ENCODE results near the gene KLB. TPM values are rescaled to one million over a fixed set of nuclear protein-coding genes. Genes with fewer than 3 reads are reported as not detected.
"Not testable (repeated sequence)": the region's sequence is repeated elsewhere in the genome, so short reads cannot be mapped to it uniquely, and the experiment has no call there.

Gene KLB
- polyA plus RNA-seq, 3 donors: not detected

GRCh38 chr4:39367166-39367565, 39.6 kb upstream of the KLB start:
- peaks cover 12 to 17% of the 10 kb centered on the region in 2 donors for H3K4me1 ChIP-seq (ENCODE audit: control insufficient read depth in 1 of 2, insufficient read depth in 2 of 2, low read length in 2 of 2)
- H3K27me3 ChIP-seq (ENCODE audit: control insufficient read depth in 2 of 2, insufficient read depth in 2 of 2, low read length in 2 of 2): no peaks in the 10 kb centered on the region
- Mint-ChIP-seq H3K4me1 (peaks cover 21% of the 10 kb centered on the region), H3K4me3 (no peak overlapping the region), H3K36me3 (peaks cover 0 to 5% of the 10 kb centered on the region in 2 donors), H3K9me3 (peaks cover 16 to 23% (median 20%) of the 10 kb centered on the region in 7 donors), H3K27me3 (ENCODE audit: low read depth in 3 of 3) (peaks cover 1 to 3% (median 2%) of the 10 kb centered on the region in 3 donors), H3K27ac (no peak overlapping the region)
- no peaks in the 10 kb centered on the region for H3K36me3 ChIP-seq (replicated peaks in 1 of 2; ENCODE audit: control insufficient read depth in 1 of 2, insufficient read depth in 2 of 2, low read length in 2 of 2)
- no peak overlapping the region for H3K4me3 ChIP-seq (replicated peaks in 1 of 3; ENCODE audit: low read depth in 2 of 3, low read length in 3 of 3)
- no peak overlapping the region for H3K9ac ChIP-seq (ENCODE audit: insufficient read depth, low read length, poor library complexity, severe bottlenecking)
- H3K4me2 ChIP-seq (replicated peaks; ENCODE audit: extremely low read depth, low read length, poor library complexity, severe bottlenecking): no peak overlapping the region
- intact Hi-C loops (cut with micrococcal nuclease): loop anchor here in 1 of 2 donors (2.0 kb wide), 1 partner anchor 92 kb away; the partner anchor contains the start of genes LIAS and RPL9
- H3K9me3 ChIP-seq (replicated peaks in 1 of 2; ENCODE audit: control insufficient read depth in 1 of 2, insufficient read depth in 1 of 2, low read length in 2 of 2): peaks cover 11 to 14% of the 10 kb centered on the region in 2 donors
- H3K79me2 ChIP-seq (ENCODE audit: insufficient read depth, low read length): peaks cover 42% of the 10 kb centered on the region
- no peak overlapping the region for H3K27ac ChIP-seq (ENCODE audit: low read depth in 1 of 2, low read length in 2 of 2)
- H2AFZ ChIP-seq (ENCODE audit: insufficient read depth, low read depth, low read length, poor library complexity, severe bottlenecking): peak overlapping the region; percentile 93
- H4K20me1 ChIP-seq (ENCODE audit: insufficient read depth, low read length): no peaks in the 10 kb centered on the region
- TF ChIP-seq, protein P1, sequence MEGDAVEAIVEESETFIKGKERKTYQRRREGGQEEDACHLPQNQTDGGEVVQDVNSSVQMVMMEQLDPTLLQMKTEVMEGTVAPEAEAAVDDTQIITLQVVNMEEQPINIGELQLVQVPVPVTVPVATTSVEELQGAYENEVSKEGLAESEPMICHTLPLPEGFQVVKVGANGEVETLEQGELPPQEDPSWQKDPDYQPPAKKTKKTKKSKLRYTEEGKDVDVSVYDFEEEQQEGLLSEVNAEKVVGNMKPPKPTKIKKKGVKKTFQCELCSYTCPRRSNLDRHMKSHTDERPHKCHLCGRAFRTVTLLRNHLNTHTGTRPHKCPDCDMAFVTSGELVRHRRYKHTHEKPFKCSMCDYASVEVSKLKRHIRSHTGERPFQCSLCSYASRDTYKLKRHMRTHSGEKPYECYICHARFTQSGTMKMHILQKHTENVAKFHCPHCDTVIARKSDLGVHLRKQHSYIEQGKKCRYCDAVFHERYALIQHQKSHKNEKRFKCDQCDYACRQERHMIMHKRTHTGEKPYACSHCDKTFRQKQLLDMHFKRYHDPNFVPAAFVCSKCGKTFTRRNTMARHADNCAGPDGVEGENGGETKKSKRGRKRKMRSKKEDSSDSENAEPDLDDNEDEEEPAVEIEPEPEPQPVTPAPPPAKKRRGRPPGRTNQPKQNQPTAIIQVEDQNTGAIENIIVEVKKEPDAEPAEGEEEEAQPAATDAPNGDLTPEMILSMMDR (IDR thresholded peaks at IDR 0.05): no peak
- 93% methylated on average over 5 of the region's 6 CpGs for WGBS (ENCODE audit: insufficient coverage)
- no peak for DNase-seq

DNA sequence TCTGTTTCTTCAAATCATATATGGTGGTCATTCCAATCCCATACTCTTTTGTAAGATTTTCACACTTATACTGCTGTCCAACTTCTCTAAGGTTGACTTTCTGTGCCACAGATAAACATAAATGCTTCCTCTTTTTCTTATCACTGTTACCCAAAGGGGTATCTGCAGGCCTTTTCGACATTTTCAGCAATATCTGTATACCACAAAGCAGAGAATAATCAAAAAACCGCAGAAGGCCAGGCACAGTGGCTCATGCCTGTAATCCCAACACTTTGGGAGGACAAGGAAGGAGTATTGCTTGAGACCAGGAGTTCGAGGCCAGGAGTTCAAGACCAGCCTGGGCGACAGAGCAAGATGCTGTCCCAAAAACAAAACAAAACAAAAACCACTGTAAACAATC, 37.4 kb upstream of the KLB start:
- Mint-ChIP-seq H3K36me3 (no peaks in the 10 kb centered on the region), H3K27me3 (ENCODE audit: low read depth in 3 of 3) (peaks cover 2 to 5% (median 3%) of the 10 kb centered on the region in 3 donors), H3K4me1 (peaks cover 18% of the 10 kb centered on the region), H3K4me3 (no peak overlapping the region), H3K27ac (no peak overlapping the region), H3K9me3 (peaks cover 17 to 24% (median 21%) of the 10 kb centered on the region in 7 donors)
- peaks cover 11 to 15% of the 10 kb centered on the region in 2 donors for H3K9me3 ChIP-seq (replicated peaks in 1 of 2; ENCODE audit: control insufficient read depth in 1 of 2, insufficient read depth in 1 of 2, low read length in 2 of 2)
- H3K27me3 ChIP-seq (ENCODE audit: control insufficient read depth in 2 of 2, insufficient read depth in 2 of 2, low read length in 2 of 2): no peaks in the 10 kb centered on the region
- no peak overlapping the region for H3K4me3 ChIP-seq (replicated peaks in 1 of 3; ENCODE audit: low read depth in 2 of 3, low read length in 3 of 3)
- no peak overlapping the region for H3K9ac ChIP-seq (ENCODE audit: insufficient read depth, low read length, poor library complexity, severe bottlenecking)
- no peak overlapping the region for H3K4me2 ChIP-seq (replicated peaks; ENCODE audit: extremely low read depth, low read length, poor library complexity, severe bottlenecking)
- peaks cover 12 to 17% of the 10 kb centered on the region in 2 donors for H3K4me1 ChIP-seq (ENCODE audit: control insufficient read depth in 1 of 2, insufficient read depth in 2 of 2, low read length in 2 of 2)
- WGBS (ENCODE audit: insufficient coverage): no CpG with 5 or more reads among the region's 4 CpGs
- DNase-seq: no peak
- no peak overlapping the region for H3K27ac ChIP-seq (ENCODE audit: low read depth in 1 of 2, low read length in 2 of 2)
- H4K20me1 ChIP-seq (ENCODE audit: insufficient read depth, low read length): no peaks in the 10 kb centered on the region
- no peak overlapping the region for H2AFZ ChIP-seq (ENCODE audit: insufficient read depth, low read depth, low read length, poor library complexity, severe bottlenecking)
- no peaks in the 10 kb centered on the region for H3K36me3 ChIP-seq (replicated peaks in 1 of 2; ENCODE audit: control insufficient read depth in 1 of 2, insufficient read depth in 2 of 2, low read length in 2 of 2)
- H3K79me2 ChIP-seq (ENCODE audit: insufficient read depth, low read length): peaks cover 20% of the 10 kb centered on the region
- TF ChIP-seq, protein P1 (IDR thresholded peaks at IDR 0.05): no peak
- intact Hi-C loops (cut with micrococcal nuclease): no loop called here

- 88% methylated on average over 4 of the region's 6 CpGs for WGBS (ENCODE audit: insufficient coverage)
- intact Hi-C loops (cut with micrococcal nuclease): loop anchor here in 1 of 2 donors (10.0 kb wide), 1 partner anchor 74 kb away; no protein-coding TSS in a partner anchor
- H3K79me2 ChIP-seq (ENCODE audit: insufficient read depth, low read length); H3K27ac Mint-ChIP-seq; H3K4me3 Mint-ChIP-seq; DNase-seq; H3K36me3 ChIP-seq (replicated peaks in 1 of 2; ENCODE audit: control insufficient read depth in 1 of 2, insufficient read depth in 2 of 2, low read length in 2 of 2); H3K27me3 Mint-ChIP-seq (ENCODE audit: low read depth in 3 of 3); H4K20me1 ChIP-seq (ENCODE audit: insufficient read depth, low read length); H3K27ac ChIP-seq (ENCODE audit: low read depth in 1 of 2, low read length in 2 of 2); H3K4me1 ChIP-seq (ENCODE audit: control insufficient read depth in 1 of 2, insufficient read depth in 2 of 2, low read length in 2 of 2); H3K4me2 ChIP-seq (replicated peaks; ENCODE audit: extremely low read depth, low read length, poor library complexity, severe bottlenecking); H3K9ac ChIP-seq (ENCODE audit: insufficient read depth, low read length, poor library complexity, severe bottlenecking); H3K27me3 ChIP-seq (ENCODE audit: control insufficient read depth in 2 of 2, insufficient read depth in 2 of 2, low read length in 2 of 2); H3K4me3 ChIP-seq (replicated peaks in 1 of 3; ENCODE audit: low read depth in 2 of 3, low read length in 3 of 3); H2AFZ ChIP-seq (ENCODE audit: insufficient read depth, low read depth, low read length, poor library complexity, severe bottlenecking); H3K36me3 Mint-ChIP-seq; H3K4me1 Mint-ChIP-seq: not testable (repeated sequence)
- peaks cover 11 to 15% of the 10 kb centered on the region in 2 donors for H3K9me3 ChIP-seq (replicated peaks in 1 of 2; ENCODE audit: control insufficient read depth in 1 of 2, insufficient read depth in 1 of 2, low read length in 2 of 2)
- H3K9me3 Mint-ChIP-seq: peaks cover 17 to 24% (median 21%) of the 10 kb centered on the region in 7 donors
Observed at GRCh38 chr4:39371209-39371608, 35.5 kb upstream of the KLB start.
